HepG2 (cell line): ENCODE results near the gene GAPT. TPM values are rescaled to one million over a fixed set of nuclear protein-coding genes. Genes with fewer than 3 reads are reported as not detected.

ENCODE experiments used
- ATAC-seq: fragments of 200-7000 bp; cut with Tn5 transposase; 3 replicates; pipeline ENCODE4 v1.9.1; 2020; ENCODE audit warnings: mild to moderate bottlenecking, moderate library complexity
- BruUV-seq: library from RNA; stranded (reverse); fragments of 400-500 nt; replicated peaks from 2 replicates; lab custom pipeline; 2021; lab: Mats Ljungman, UMichigan
- CTCF ChIA-PET: fragments of 300-600 bp; formaldehyde crosslinking; extraction: SDS; loops from one replicate; lab custom pipeline; 2021; ENCODE audit warnings: low total read pairs, inconsistent platforms, low intra/inter-chr PET ratio; lab: Yijun Ruan, JAX
- POLR2A ChIA-PET: fragments of 350-600 bp; sonication (Branson Sonifier 250); formaldehyde crosslinking; loops from one replicate; lab custom pipeline; 2020; ENCODE audit warnings: antibody characterized with exemption, inconsistent platforms; lab: Yijun Ruan, JAX
- DNase-seq: peaks from one replicate; pipeline ENCODE4 v3.0.0-alpha.2; 2015; ENCODE audit warnings: low spot score
- FAIRE-seq: peaks from 3 replicates; lab custom pipeline; 2011; peaks lifted over from hg19 to GRCh38; lab: Jason Lieb, UNC
- H2AFZ ChIP-seq: one replicate; pipeline ENCODE4 v1.6.1; 2011; ENCODE audit warnings: low read length, inconsistent platforms
- H3K27ac ChIP-seq: fragments of 300-600 bp; 3 replicates; pipeline ENCODE4 v1.8.0; 2011; ENCODE audit warnings: mixed run types, mild to moderate bottlenecking, mixed read lengths, low read length, inconsistent platforms; ENCODE audit not compliant: insufficient read depth; ENCODE audit errors: extremely low read length
- H3K27me3 ChIP-seq, 2 experiments: fragments of 200-600 bp in 1 of 2; 2 replicates in 1 of 2; 3 replicates in 1 of 2; pipeline versions ENCODE4 v1.6.0 to v1.8.0; 2011; ENCODE audit warnings: low read length in 2 of 2, mild to moderate bottlenecking in 2 of 2, moderate library complexity in 2 of 2, inconsistent platforms in 1 of 2; ENCODE audit not compliant: insufficient read depth in 2 of 2, control insufficient read depth in 1 of 2
- H3K36me3 ChIP-seq, 2 experiments: fragments of 200-600 bp in 1 of 2; replicated peaks in 1 of 2; 2 replicates in 1 of 2; 3 replicates in 1 of 2; pipeline versions ENCODE4 v1.5.1 to v1.8.0; 2011; ENCODE audit warnings: low read length in 2 of 2, inconsistent platforms in 1 of 2; ENCODE audit not compliant: insufficient read depth in 2 of 2, control insufficient read depth in 1 of 2
- H3K4me1 ChIP-seq: 2 replicates; pipeline ENCODE4 v1.5.1; 2012; ENCODE audit warnings: low read length, inconsistent platforms; ENCODE audit not compliant: insufficient read depth
- H3K4me2 ChIP-seq: 2 replicates; pipeline ENCODE4 v1.6.0; 2011; ENCODE audit warnings: low read depth, low read length, inconsistent platforms
- H3K4me3 ChIP-seq, 3 experiments: fragments of 200-600 bp in 1 of 3; sonication (generic), shearing (Covaris generic) in 1 of 3; replicated peaks in 1 of 3; 2 replicates each; pipeline ENCODE4 v1.5.1; 2011 to 2016; ENCODE audit warnings: low read length in 3 of 3, inconsistent platforms in 2 of 3, low read depth in 2 of 3, mild to moderate bottlenecking in 2 of 3, control low read depth in 1 of 3, mixed read lengths in 1 of 3; ENCODE audit not compliant: insufficient read depth in 1 of 3
- H3K79me2 ChIP-seq: one replicate; pipeline ENCODE4 v1.6.1; 2011; ENCODE audit warnings: low read length, inconsistent platforms; ENCODE audit not compliant: insufficient read depth
- H3K9ac ChIP-seq: 2 replicates; pipeline ENCODE4 v1.6.0; 2011; ENCODE audit warnings: mild to moderate bottlenecking, low read depth, low read length, inconsistent platforms; ENCODE audit not compliant: insufficient read depth
- H3K9me3 ChIP-seq: 2 replicates; pipeline ENCODE4 v1.5.1; 2012; ENCODE audit warnings: mild to moderate bottlenecking, low read length
- H4K20me1 ChIP-seq: 2 replicates; pipeline ENCODE4 v1.6.0; 2011; ENCODE audit warnings: inconsistent platforms, mild to moderate bottlenecking, low read length, moderate library complexity; ENCODE audit not compliant: insufficient read depth
- CEBPZ ChIP-seq: IDR thresholded peaks from 2 replicates; pipeline ENCODE4 v1.6.1; 2012; ENCODE audit warnings: low read length, improper control_type of control experiment
- DRAP1 ChIP-seq: IDR thresholded peaks from 2 replicates; pipeline ENCODE4 v1.6.1; 2016; ENCODE audit warnings: missing genetic modification reagents, missing compliant biosample characterization
- PAWR ChIP-seq: sonication (generic); formaldehyde crosslinking; IDR thresholded peaks from 2 replicates; pipeline ENCODE4 v1.4.0; 2020; ENCODE audit warnings: missing genetic modification reagents, mild to moderate bottlenecking, borderline replicate concordance
- PBX3 ChIP-seq: sonication (generic); formaldehyde crosslinking; IDR thresholded peaks from 2 replicates; pipeline ENCODE4 v1.8.1; 2023; ENCODE audit warnings: missing genetic modification reagents, inconsistent platforms, borderline replicate concordance
- SIN3B ChIP-seq: fragments of 150-350 bp; IDR thresholded peaks from 2 replicates; pipeline ENCODE4 v1.6.1; 2014; ENCODE audit warnings: low read length
- SRSF9 ChIP-seq: fragments of 200-400 bp; formaldehyde crosslinking; IDR thresholded peaks from 2 replicates; pipeline ENCODE4 v1.6.1; 2018; ENCODE audit warnings: borderline replicate concordance, mild to moderate bottlenecking, low read depth, low read length; ENCODE audit not compliant: insufficient read depth, poor library complexity, severe bottlenecking
- THYN1 ChIP-seq: sonication (generic); formaldehyde crosslinking; IDR thresholded peaks from 2 replicates; pipeline ENCODE4 v1.8.1; 2023; ENCODE audit warnings: low read depth, mild to moderate bottlenecking, moderate library complexity, missing genetic modification reagents, borderline replicate concordance
- YEATS4 ChIP-seq: sonication (generic); formaldehyde crosslinking; IDR thresholded peaks from 2 replicates; pipeline ENCODE4 v1.4.0; 2020; ENCODE audit warnings: missing genetic modification reagents, borderline replicate concordance
- ZNF547 ChIP-seq: sonication (generic); formaldehyde crosslinking; IDR thresholded peaks from 2 replicates; pipeline ENCODE4 v1.5.1; 2020; ENCODE audit warnings: mild to moderate bottlenecking, missing genetic modification reagents
- ZSCAN9 ChIP-seq: IDR thresholded peaks from 2 replicates; pipeline ENCODE4 v1.6.1; 2016; ENCODE audit warnings: borderline replicate concordance
- whole genome bisulfite sequencing: methylation state at CpG from one replicate; pipeline ENCODE4 v1.1.6; 2017; ENCODE audit warnings: low lambda C conversion rate; 5-methylcytosine and 5-hydroxymethylcytosine counted together
- in situ Hi-C: cut with HindIII; loops from 2 replicates; pipeline ENCODE4 v1.10.0; 2017; ENCODE audit warnings: low pct_unique_long_range_greater_than_20kb; ENCODE audit not compliant: extremely low pct_ligation_motif_present
- intact Hi-C: fragments of 100-400 bp; cut with micrococcal nuclease; formaldehyde crosslinking; loops from one replicate; pipeline ENCODE4 v1.10.0; 2022; ENCODE audit not compliant: unreplicated experiment
- polyA plus RNA-seq, 8 experiments: library from polyadenylated mRNA; depleted of rRNA in 3 of 8; stranded (reverse) in 7 of 8; unstranded in 1 of 8; fragments of >200 nt; fragmentation: Illumina TruSeq in 4 of 8; extraction: Trizol in 4 of 8; gene quantifications; 2 replicates each; pipeline versions ENCODE4 v1.2.1 to v1.2.3, GENCODE V29; 2011 to 2016; ENCODE audit warnings: low read depth in 4 of 8, missing spikeins in 1 of 8, mixed read lengths in 1 of 8; ENCODE audit not compliant: insufficient read depth in 1 of 8
- total RNA-seq, 5 experiments: library from RNA; depleted of rRNA; stranded (reverse); fragments of >200 nt; fragmentation: Illumina TruSeq; extraction: Trizol; gene quantifications; 2 replicates each; pipeline ENCODE4 v1.2.3, GENCODE V29; 2016; ENCODE audit warnings: low read depth in 1 of 5

The GAPT gene
- total and polyA plus RNA-seq, 2 of the 13 experiments (the other 11 are each of a cell fraction or from before 2014, with no cell fraction given): not detected

- BruUV-seq: no TSS peak
- FAIRE-seq (no peak), ATAC-seq (no peak)
- in situ Hi-C loops: loop anchor here (25.0 kb wide), 1 partner anchor 307 kb away; no protein-coding TSS in a partner anchor
- H3K36me3 ChIP-seq: no peaks in the 10 kb centered on the region
- no peak overlapping the region for H3K4me3 ChIP-seq
- no peaks in the 10 kb centered on the region for H3K27me3 ChIP-seq
- CTCF ChIA-PET: no interaction called here
- no peaks in the 10 kb centered on the region for H4K20me1 ChIP-seq
- no peaks in the 10 kb centered on the region for H3K4me1 ChIP-seq
- H3K79me2 ChIP-seq: no peaks in the 10 kb centered on the region
- H3K9me3 ChIP-seq: no peaks in the 10 kb centered on the region
- no peak overlapping the region for H3K27ac ChIP-seq
- H3K9ac ChIP-seq: no peak overlapping the region
- TF ChIP-seq SIN3B: no peak
- no peak for TF ChIP-seq YEATS4
- no peak for TF ChIP-seq CEBPZ
- TF ChIP-seq ZSCAN9 (CRISPR knock-in tag): no peak
- no peak for TF ChIP-seq SRSF9
- TF ChIP-seq PAWR (CRISPR knock-in tag): no peak
- TF ChIP-seq DRAP1 (CRISPR knock-in tag): no peak
- TF ChIP-seq THYN1 (CRISPR knock-in tag): no peak
- TF ChIP-seq PBX3 (CRISPR knock-in tag): no peak
- no peak for TF ChIP-seq ZNF547 (CRISPR knock-in tag)
- TF ChIP-seq, all 625 proteins: peak for 0
- DNase-seq: no peak
- POLR2A ChIA-PET: no interaction called here
- Histone ChIP-seq H2AFZ (no peak overlapping the region), H3K4me2 (no peak overlapping the region)
- intact Hi-C loops: no loop called here
- 0% methylated on average over 3 of the region's 3 CpGs for WGBS
Measured at GRCh38 chr5:58505502-58505901, 14.3 kb downstream of the GAPT start.
